NCI-H2107 (cell line): ENCODE results near the gene USP13.

Experiments
- DNase-seq: peaks from one replicate; lab custom pipeline; 2025; lab: John Stamatoyannopoulos, UW

The USP13 gene

DNA sequence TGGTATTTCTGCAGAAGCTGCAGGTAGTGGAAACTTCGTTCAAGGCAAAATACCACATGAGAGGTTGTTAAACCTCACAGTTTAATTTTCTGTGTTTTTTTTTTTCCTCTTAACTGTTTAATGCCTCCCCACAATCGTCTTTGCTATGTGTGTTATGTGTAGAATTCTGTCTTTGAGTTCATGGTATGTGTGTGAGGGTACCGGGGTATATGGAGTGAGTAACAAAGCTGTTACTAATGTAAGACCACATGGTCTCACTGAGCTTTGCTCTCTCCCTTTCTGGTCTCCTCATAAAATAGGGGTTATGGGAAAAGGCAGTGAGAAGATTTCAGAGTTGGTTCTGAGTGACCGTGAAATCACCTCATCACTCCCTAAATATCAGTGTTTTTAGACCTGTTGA lies 143.6 kb downstream of the USP13 start:
- DNase-seq, result no peak

DNA sequence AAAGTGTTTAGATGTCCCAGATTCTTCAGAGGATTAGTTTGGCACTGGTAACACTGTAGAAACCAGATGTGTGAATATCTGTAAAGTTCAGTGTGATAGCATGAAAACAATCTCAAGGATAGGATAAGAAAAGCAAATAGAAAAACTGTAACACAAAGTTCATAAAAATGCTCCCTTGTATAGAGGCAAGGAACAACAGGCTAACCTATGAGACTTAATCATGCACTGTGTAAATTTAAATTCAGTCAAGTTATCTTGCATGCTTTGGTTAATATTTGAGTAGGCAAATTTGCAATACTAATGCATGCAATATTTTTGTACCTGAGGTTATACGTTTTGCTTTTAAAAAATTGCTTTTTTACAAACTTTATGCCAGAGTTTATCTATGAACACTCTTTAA lies 144.4 kb downstream of the USP13 start:
- no peak for DNase-seq

DNA sequence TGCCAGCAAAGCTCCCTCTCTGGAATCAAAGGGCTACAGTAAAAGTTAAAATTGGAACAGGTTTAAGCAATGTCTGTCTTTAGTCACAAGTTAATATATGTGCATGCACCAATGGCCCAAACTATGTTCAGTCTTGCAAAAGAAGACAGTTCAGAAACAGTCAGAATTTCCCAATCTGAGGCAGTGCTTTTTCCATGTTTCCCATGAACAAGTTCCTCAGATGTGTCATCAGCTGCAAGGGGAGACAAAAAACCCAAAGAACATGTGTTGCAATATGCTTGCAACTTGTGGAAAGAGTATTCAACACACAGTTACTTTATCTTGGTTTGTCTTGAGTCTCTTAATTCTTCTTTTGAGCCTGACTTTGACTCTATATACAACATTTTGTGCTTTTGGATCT lies 148.4 kb downstream of the USP13 start:
- no peak for DNase-seq

DNA sequence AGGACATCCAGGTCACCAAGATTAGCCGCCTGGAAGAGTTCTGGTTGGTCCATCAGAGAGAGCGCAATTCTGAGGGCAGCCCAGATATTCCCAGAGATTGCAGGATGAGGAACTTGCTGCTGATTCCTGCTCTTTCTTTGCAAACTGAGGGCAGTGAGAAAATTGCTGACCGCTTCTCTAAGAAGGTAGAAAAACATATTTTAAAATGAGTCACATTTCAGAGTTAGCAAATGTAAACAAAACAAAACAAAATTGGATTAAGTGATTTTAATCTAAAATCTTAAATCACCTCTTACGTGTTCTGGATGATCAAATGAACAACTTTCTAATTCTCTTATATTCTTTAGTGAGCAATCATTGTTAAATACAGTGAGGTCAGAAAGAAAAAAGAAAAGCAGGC lies 149.0 kb downstream of the USP13 start:
- DNase-seq, result no peak

DNA sequence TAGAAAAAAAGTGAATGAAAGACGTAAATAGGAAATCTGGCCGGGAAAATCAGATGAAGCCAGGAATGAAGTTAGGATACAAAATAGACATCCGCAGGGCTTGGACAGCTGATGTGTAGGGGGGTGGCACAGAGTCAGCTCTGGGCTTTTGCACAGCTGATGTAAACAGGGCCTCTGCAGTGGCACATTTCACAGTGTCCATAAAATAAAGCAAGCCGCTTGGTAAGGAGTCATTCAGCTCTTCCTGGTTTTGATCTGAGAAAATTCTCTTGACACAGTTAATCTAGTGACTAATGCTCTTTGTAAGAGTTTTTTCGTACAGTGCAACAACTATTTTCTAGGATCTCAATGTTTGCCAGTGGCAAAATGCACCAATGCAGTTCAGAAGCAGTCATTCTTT lies 153.3 kb downstream of the USP13 start:
- DNase-seq, result no peak

DNA sequence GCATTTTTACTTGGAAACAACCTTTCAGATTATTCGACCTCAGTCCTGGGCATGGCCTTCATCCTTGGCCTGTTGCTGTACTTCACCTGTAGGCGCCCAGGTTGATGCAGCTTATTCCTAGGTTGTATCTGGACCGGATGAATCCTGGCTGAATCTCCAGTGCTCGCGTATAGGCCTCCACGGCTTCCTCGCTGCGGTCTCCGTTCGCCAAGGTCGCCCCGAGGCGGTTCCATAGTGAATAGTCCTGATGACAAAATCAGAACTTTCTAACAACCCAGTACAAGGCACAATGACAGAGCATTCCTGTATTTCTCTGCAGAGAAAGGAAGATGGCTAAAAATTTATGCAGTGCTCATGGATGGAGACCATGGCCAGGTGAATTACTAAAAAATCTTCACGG lies 154.7 kb downstream of the USP13 start:
- no peak for DNase-seq

DNA sequence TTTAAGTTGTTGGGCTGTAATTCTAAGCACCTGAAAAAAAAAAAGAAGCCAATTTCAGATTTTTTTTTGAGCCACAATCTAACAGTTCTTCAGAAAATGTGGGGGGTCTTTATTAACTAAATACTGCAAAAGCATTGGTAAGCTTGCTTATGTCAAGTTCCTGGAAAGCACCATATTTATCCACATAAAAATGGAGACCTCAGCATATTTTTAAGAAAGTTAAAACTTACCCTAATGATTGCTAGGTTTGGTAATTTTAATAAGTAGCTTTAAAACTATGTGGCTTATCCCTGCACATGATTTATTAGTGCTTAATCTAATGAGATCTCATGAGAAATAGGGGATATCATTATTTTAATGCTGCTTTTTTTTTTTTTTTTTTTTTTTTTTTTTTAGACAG lies 156.8 kb downstream of the USP13 start:
- no peak for DNase-seq

DNA sequence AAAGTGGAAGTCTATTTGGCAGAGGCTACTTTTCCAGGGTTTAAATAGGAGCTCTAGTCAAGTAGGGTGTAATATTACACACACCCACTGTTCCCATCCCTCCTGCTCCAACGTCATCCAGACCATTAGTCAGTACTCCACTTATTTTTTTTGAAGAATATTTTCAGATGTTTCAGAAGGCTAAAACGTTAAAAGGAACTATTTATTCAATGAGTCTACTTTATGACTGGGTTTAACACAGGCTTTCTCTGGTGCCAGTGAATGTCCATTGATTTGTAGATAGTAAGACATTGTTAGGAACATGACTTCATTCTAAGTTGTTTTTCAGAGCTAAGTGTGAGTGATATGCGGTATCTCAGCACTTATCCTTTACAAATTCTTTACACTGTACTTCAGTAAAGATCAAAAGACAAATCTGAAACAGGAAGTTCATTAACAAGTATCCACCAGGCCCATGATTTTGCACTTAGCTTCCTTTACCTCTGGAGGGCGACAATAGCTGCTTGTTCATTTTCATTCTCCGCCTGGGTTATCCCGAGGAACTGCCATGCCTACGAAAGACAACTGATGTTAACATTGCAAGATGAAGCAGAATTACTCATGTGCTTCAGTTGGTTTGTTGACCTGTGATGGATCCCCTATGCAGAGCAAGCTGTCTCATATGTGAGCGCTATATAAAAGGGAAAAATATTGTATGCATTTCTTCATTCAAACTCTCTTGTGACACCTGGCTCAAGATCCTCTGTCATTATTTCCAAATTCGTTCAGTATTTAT lies 158.7 kb downstream of the USP13 start:
- peak; percentile 70 for DNase-seq

DNA sequence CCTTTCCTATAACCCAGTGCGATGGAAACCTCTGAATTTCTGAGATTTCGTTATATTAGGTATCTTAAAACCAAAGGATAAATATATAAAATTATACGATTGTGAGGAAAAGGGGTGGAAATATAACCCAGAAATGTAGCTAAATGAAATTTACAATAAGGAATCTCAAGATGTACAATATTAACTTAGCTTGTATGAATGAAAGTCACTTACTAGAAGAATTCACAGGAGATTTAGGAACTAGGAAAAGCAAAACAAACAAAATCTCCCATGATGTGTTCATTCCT lies 159.2 kb downstream of the USP13 start:
- no peak for DNase-seq

DNA sequence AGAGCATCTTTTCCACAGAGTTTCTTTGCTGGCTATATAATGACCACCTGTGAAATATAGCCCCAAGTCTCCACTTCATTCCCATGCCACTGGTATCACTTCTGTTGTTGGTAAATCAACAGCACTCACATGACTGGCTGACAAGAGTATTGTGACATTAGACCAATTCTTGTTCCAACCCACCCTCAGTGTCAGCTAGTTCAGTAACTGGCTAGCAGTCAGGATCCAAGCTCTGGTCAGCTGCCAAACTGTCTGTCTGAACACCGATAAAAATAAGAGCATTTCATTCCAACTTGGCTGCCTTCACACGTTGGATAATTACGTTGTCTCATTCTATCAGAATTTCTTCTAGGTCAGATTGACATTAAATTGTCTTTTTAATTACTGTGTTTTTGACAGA lies 166.5 kb downstream of the USP13 start:
- no peak for DNase-seq

DNA sequence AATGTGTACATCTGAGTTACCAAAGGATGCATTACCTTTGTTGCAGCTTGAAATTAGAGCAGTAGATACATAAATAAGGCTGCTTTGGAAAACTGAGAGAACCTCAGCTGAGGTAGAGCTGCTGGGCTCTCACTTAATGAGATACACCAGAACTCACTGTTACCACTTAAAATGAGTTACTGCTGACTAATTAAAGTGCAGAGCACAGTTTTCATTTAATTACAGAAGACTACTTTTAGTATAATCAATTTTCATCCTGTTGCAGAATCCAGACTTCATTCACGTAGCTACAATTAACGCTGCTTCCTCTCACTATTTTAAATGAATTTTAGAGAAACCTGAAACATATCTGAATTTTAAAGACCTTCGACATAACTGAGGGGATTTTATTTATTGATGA lies 169.5 kb downstream of the USP13 start:
- no peak for DNase-seq

DNA sequence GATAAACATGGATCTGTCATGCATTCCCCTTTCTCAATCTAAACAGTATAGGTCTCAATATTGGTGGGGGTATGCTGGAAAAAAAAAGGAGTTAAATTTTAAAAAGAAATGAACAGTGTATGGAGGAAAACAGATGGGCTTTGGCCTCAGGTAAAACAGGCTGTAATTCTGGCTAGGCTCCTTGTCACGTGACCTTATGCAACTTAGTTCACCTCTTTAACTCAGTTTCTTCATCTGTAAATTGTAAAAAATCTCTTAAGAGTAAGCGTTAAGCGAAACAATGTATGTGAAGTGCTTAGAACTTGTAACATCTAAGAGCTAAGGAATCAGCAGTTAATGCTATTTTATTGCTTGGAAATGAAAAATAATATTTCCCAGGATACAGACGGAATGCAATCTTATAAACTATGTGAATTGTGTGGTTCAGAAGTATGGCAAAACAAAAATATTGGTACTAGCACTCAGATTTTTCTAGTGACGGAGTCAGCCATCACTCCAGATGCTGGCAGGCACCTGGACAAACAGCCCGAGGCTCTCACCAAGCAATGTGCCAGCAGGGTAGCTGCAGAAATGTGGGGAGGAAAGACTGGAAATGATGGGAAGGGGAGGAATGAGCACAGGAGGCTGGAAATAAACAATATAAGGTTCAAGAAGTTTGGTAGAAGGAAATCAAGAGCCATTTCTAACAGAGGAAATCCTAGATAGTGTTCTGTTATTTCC lies 172.8 kb downstream of the USP13 start:
- no peak for DNase-seq

DNA sequence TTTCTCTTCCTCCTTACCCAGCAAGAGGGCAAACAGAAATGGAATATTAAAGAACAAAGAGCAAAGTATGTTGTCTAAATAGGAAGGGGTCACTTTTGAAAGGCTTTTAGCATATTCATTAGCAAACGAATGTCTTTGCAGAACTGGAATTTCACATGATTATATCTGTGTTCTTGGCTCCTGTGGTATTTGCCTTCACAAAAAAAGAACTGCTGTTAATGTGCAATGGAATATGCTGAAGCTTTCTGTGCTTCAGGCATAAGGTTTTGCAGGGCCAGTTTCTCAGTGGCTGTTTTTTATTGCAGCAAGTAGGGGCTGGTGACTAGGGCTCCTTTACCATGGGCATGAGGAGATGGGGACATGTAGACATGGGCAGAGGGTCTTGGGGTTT lies 173.4 kb downstream of the USP13 start:
- no peak for DNase-seq

DNA sequence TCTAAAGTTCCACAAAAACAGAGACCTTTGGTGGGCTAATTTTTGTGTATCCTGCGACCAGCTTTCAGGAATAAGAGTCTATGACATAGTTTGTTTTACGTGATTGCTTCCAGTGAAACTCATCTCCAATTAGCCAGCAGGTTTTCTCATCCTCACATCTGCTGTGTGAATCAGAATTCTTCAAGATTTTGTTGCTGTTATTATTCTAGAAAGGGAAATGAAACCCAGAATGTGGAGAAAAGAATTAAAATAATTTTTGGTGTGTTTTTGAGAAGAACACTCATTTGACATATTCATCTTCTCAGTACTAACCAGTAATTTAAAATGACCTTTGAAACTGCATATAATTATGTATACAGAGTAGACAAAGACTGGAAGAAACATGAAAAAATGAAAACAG lies 175.9 kb downstream of the USP13 start:
- no peak for DNase-seq

DNA sequence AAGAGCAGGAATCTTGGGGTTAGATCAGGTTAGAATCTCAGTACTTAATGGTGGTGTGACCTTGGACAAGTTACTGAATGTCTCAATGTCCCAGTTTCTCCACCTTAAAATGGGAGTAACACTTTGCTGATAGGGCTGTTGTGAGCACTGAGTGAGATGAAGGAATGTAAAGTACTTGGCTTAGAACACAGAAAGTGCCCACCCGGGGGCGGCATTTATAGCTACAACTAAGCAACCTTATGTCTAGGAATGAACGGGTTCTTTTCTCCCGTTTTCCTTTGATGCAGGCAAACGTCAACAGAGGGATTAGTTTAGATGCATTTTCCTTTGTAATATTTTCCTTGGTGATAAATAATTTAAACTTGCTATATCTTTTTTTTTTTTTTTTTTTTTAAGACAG lies 176.6 kb downstream of the USP13 start:
- DNase-seq, result no peak

DNA sequence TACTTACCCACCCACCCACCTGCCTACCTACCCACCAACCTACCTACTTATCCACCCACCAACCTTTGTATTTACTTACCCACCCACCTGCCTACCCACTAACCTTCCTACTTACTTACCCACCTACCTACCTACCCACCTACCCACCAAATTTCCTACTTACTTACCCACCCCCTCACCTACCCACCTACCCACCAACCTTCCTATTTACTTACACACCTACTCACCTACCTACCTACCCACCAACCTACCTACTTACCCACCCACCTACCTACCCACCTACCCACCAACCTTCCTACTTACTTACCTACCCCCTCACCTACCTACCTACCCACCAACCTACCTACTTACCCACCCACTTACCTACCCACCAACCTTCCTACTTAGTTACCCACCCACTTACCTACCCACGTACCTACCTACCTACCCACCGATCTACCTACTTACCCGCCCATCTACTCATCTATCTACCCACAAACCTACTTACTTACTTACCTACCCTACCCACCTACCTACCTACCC lies 179.6 kb downstream of the USP13 start:
- DNase-seq, result no peak

DNA sequence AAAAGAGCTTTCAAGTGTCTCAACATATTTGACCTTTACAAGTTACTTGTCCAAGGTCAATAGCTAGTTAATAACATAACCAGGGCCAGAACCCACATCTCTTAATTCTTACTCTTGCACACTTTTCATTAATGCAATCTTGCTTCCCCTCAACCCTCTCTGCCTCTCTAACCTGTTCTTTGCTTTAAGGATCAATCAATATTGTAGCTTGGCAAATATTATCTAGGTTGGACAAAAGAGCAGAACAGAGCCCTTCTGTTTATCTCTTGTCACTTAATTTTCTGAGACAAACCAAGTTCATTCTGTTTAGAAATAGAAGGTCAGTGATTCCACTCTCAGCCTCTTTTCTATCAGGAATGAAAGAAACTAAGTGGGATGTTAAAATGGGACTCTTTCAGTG lies 180.5 kb downstream of the USP13 start:
- no peak for DNase-seq

DNA sequence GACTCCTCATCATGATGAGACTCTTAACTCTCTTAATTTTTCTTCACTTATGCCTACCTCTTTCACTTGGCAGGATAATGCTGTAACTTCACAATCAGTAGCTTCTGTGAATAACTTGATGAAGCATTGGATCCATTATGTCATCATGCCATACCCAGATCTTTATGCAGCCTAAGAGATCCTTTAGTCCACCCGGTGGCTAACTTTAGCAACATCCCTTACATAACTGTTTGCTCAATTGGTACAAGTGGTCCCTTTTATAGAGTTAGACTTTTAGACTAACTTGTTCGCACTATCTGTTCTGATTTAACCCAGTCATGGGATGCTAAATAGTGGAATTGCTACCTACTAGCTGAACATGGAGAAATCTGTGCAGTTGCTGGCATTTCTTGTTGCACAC lies 184.5 kb downstream of the USP13 start:
- DNase-seq, result no peak
